HG02884 (cell line): ENCODE data around the gene PTP4A2.

ENCODE experiments used
- ATAC-seq: cut with Tn5 transposase; IDR thresholded peaks from one replicate; pipeline ENCODE4 v1.9.1; 2021; ENCODE audit warnings: mild to moderate bottlenecking, moderate library complexity; ENCODE audit not compliant: unreplicated experiment

Gene PTP4A2

DNA sequence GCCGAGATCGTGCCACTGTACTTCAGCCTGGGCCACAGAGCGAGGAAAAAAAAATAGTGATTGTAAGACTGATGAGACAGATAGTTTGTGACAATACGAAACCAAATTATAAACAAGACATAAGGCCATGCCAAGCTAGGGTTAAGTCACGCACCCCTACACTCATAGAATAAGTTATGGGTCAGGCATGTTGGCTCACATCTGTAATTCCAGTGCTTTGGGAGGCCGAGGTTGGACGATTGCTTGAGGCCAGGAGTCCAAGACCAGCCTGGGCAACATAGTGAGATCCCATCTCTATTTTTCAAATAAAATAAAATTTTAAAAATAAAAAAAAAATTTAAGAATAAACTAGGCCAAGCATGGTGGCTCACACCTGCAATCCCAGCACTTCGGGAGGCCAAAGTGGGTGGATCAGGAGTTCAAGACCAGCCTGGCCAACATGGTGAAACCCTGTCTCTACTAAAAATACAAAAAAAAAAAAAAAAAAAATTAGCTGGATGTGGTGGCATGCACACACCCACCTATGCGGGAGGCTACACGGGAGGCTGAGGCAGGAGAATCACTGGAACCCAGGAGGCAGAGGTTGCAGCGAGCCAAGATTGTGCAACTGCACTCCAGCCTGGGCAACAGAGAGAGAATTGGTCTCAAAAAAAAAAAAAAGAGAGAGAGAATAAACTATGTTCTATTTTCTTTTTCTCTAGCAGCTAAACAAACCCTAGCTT lies 72.3 kb downstream of the PTP4A2 start:
- no peak for ATAC-seq

DNA sequence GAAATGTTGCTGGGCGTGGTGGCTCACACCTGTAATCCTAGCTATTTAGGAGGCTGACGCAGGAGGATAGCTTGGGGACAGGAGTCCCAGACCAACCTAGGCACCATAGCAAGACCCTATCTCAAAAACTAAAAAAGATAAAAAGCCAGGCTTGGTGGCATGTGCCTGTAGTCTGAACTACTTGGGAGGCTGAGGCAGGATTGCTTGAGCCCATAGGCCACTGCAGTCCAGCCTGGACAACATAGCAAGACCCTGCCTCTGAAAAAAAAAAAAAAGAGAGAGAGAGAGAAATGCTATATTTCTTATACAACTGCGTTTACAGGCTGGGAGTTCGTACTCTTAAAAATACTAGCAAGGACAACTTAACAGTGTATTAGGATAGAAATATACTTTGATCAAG lies 76.1 kb downstream of the PTP4A2 start:
- no peak for ATAC-seq

DNA sequence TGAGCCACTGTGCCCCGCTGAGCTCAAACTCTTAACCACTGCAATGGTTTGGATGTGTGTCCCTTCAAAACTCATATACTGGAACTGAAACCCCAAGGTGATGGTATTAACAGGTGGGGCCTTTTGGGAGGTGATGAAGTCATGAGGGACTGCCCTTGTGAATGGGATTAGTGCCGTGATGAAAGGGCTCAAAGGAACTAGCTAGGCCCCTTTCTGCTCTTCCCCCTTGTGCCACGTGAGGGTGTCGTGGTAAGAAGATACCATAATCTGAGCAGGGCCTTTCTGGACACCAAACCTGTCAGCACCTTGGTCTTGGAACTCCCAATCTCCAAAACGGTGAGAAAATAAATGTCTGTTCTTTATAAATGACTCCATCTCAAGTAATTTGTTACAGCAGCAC lies 76.8 kb downstream of the PTP4A2 start:
- ATAC-seq = no peak

DNA sequence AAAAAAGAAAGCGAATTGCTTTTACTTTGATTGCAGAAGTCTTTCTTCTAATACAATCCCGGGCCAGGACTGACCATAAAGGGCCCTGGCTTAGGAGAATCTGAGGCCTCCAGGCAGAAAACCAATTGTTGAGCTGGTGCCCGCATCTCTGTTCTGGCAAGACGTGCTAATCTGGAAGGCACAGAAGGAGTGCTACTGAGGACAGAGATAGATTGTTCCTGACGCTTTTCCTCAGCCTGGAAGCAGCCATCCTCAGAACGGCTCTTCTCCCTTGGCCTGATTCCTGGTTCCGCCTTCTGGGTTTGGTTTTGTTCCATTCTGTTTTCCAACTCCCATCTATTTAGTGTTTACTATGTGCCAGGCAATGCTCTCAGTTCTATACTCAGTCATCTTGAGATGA lies 77.6 kb downstream of the PTP4A2 start:
- ATAC-seq = no peak

DNA sequence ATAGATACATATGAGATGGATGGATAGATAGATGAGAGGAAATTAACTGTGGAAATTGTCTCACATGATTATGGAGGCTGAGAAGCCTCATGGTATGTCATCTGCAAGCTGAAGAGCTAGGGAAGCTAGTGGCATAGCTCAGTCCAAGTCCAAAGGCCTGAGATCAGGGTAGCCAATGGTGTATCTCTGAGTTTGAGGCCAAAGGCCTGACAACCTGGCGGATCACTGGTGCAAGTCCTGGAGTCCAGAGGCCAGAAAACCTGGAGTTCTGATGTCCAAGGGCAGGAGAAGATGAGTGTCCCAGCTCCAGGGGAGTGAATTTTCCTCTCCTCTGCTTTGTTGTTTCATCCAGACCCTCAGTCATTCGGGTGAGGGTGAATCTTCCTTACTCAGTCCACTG lies 78.4 kb downstream of the PTP4A2 start:
- no peak for ATAC-seq

DNA sequence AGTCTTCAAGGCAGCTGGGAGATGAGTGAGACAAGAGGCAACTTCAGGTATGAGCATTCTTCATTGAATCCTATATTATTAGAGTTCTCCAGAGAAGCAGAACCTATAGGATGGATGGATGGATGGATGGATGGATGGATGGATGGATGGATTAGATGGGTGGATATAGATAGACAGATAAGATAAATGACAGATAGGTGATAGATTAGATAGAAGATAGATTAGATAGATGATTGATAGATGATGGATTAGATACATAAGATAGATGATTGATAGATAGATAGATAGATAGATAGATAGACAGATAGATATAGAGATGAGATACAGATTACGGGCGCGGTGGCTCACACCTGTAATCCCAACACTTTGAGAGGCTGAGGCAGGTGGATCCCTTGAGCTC lies 79.1 kb downstream of the PTP4A2 start:
- ATAC-seq = no peak

DNA sequence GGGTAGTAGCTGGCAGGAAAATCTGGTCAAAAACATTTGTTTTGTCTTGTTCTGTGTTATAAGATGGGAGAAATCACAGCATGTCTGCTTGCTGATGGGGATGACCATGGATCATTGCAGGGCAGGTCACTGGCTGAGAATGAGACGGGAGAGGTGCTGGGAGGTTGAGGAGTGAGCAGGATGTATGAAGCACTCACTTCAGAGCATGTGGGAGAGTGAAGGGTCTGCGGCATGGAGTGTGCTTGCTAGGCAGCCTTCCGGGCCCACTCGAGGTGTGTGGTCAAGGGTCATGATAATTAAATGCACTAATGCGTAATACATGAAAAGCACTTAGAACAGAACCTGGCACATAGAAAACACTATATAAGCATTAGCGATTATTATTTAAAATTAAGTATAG lies 80.3 kb downstream of the PTP4A2 start:
- ATAC-seq = no peak
